Thyroid gland (tissue), 4 donors: ENCODE measurements around the gene PXT1.

Experiments used
- CTCF ChIP-seq, 6 experiments: fragments of 200-600 bp in 3 of 6; fragments of 450-650 bp in 3 of 6; sonication (generic) in 3 of 6; IDR thresholded peaks; one replicate each; pipeline ENCODE4 v1.5.1; 2016 to 2019; ENCODE audit warnings: antibody characterized with exemption in 6 of 6, mild to moderate bottlenecking in 2 of 6, inconsistent platforms in 1 of 6, moderate library complexity in 1 of 6
- POLR2A ChIP-seq, 2 donors: fragments of 450-650 bp; IDR thresholded peaks; one replicate each; pipeline ENCODE4 v1.6.1; 2017; ENCODE audit warnings: antibody characterized with exemption in 2 of 2, mild to moderate bottlenecking in 2 of 2, moderate library complexity in 1 of 2

GRCh38 chr6:36455486-36456027 is 12.9 kb upstream of the PXT1 start:
- no peak for TF ChIP-seq CTCF (IDR thresholded peaks at IDR 0.05)
- TF ChIP-seq POLR2A (IDR thresholded peaks at IDR 0.05): no peak
